HG03095 (cell line): ENCODE data around the gene PTPRM.
"Not testable (repeated sequence)": the region's sequence is repeated elsewhere in the genome, so short reads cannot be mapped to it uniquely, and the experiment has no call there.

Experiments
- ATAC-seq: cut with Tn5 transposase; IDR thresholded peaks from one replicate; pipeline ENCODE4 v1.9.1; 2021; ENCODE audit warnings: moderate library complexity; ENCODE audit not compliant: unreplicated experiment

The PTPRM gene

DNA sequence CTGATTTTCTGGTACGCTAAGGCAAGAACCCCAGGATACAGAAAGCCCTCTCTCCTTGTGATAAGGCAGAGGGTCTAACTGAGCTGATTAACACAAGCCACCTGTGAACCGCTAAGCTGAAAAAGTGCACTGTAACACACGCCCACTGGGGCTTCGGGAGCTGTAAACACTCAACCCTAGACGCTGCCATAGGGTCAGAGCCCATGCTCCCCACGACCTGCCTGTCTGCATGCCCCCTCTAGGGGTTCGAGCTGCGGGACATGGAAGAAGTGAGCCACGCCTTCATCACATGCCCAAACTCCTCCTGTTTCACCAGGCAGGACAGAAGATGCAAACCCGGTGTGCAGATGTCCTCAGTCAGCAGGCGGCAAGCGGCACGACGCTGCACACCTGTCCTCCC is 868.3 kb downstream of the PTPRM start:
- no peak for ATAC-seq

DNA sequence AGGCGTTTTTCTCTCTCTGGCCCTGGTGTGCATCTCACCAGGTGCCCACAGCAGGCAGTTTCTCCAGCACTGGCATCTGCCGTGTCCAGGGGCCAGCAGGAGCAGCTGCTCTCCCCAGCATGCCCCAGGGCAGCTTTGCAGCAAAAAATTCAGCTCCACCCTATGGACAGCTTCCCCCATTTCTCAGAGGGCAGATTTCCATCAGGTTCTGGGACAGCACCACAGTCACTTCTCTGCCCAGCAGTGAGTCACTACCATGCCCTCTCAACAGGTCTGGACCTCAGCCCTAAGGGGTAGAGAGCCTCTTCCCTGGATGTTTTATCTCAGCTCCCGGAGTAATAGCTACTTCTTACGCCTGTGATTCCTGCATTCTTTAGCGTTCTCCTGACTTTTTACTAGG is 871.9 kb downstream of the PTPRM start:
- ATAC-seq, result no peak

DNA sequence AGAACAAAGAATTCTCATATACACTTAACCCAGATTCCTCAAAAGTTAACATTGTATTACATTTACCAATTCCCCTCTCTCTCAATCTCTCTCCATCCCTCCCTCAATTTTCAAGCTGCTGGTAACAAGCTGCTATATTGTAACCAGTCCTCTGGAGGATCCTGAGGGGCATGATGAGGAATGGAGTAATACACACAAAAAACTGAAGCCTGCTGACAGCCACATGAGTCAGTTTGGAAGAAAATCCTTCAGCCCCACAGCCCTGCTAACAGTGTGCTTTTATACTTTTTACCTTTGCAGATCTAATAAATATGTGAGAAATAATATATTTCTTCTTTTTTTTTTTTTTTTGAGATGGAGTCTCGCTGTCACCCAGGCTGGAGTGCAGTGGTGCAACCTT is 876.4 kb downstream of the PTPRM start:
- no peak for ATAC-seq

DNA sequence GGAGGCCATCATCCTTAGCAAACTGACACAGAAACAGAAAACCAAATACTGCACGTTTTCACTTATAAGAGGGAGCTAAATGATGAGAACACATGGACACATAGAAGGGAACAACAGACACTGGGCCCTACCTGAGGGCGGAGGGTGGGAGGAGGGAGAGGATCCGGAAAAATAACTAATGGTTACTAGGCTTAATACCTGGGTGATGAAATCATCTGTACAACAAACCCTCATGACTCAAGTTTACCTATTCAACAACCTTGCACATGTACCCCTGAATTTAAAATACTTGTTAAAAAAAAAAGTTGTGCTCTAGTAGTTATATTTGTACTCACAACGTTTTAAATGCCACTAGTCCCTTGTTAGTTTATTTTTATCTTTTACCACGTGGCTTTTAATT is 879.8 kb downstream of the PTPRM start:
- not testable (repeated sequence) for ATAC-seq

DNA sequence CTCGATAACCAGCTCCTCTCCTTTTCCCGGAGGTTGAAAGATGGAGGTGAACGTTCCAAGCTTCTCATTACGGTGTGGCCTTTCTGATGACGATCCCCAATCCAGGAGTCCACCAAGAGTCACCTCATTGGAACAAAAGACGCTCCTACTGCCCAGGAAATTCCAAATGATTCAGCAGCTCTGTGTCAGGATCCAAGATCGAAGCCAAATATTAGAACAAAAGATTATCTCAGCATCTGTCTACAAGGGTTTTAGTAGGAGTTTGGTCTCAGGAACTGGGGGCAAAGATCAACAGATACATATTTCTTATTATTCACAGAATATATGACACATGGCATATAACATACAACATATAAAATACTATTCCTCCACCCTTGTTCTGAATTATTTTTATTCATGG is 881.0 kb downstream of the PTPRM start:
- ATAC-seq, result no peak

DNA sequence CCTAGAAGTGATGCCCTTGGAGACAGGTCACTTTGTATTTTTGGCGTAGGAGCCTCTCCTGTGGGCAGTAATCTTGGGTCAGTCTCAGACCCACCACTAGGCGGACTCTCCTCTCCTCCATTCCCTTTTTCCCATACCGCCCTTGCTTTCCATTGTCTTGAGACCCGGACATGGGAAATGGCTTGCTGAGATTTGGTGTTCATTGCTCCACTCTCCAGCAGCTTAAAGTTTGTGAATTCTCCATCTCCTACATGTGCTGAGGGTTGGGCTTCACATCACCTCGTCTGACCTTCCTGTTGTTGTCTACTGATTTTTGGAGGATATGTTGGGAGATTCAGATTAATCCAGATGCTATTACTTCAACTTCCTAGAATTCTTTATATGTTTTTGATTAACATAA is 882.9 kb downstream of the PTPRM start:
- no peak for ATAC-seq

DNA sequence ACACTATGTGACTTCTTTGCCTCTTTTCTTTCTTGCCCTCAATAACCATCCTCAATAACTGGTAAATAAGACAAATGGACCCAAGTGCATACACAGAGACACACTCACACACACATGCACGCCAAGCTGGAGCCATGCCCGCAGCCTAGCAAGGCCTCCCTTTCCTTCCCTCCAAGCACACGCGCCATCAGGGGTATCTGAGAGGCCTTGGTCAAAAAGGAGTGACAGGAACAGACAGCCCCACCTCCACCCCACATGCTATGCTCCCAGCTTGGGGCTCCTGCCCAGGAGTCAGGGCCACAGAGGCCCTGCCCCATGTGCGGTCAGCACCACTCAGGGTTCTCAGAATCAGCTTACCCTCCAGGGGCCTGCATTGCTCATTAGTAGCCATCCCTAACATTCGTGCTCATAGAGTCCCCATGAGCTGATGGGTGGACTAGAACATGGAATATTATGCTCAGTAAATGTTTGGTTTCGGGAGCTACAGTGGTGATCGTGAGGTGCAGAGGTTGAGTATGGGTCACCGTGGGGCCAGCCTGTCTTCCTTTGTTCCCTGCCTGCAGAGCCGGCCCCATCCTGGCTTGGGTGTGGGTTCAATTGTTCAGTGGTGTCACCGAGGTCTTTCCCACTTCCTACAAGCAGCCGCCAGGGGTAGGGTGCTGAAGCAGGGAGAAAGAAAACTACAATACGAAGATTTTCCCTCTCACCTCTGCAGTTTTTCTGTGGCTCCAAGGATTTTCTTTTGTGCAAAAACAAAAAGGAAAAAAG is 884.0 kb downstream of the PTPRM start:
- no peak for ATAC-seq

DNA sequence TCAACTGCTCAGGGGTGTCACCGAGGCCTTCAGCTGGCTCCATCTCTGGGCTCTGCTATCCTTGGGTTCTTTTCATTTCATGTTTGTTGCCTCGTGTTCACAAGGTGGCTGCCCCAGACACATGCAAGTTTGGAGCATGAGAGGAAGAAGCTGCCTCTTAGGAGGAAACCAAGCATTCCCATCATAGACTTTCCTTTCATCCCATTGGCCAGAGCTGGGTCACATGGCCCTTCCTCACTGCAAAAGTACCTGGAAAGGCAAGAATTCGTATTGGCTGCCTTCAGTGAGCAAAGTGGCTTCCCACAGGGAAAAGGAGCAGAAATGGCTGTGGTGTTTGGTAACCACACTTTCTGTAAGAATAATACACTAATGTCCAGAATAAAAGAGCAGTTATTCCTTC is 886.4 kb downstream of the PTPRM start:
- no peak for ATAC-seq

DNA sequence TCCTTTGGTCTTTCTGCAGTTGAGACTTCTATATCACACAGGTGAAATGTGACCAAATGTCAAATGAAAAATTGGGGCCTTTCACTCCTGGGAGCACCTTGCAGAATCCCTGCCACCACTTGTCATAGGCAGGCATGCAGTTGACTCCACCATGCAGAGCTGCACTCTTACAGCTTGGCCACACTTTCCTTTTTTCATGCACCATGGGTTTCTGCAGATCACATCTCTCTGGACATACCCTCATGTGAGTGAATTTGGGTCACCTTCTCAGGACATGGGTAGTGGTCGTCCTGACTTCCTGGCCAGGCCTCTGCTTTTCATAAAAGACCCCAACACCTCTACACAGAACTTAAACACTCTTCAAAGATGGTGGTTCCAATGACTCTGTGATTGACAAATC is 887.0 kb downstream of the PTPRM start:
- no peak for ATAC-seq

DNA sequence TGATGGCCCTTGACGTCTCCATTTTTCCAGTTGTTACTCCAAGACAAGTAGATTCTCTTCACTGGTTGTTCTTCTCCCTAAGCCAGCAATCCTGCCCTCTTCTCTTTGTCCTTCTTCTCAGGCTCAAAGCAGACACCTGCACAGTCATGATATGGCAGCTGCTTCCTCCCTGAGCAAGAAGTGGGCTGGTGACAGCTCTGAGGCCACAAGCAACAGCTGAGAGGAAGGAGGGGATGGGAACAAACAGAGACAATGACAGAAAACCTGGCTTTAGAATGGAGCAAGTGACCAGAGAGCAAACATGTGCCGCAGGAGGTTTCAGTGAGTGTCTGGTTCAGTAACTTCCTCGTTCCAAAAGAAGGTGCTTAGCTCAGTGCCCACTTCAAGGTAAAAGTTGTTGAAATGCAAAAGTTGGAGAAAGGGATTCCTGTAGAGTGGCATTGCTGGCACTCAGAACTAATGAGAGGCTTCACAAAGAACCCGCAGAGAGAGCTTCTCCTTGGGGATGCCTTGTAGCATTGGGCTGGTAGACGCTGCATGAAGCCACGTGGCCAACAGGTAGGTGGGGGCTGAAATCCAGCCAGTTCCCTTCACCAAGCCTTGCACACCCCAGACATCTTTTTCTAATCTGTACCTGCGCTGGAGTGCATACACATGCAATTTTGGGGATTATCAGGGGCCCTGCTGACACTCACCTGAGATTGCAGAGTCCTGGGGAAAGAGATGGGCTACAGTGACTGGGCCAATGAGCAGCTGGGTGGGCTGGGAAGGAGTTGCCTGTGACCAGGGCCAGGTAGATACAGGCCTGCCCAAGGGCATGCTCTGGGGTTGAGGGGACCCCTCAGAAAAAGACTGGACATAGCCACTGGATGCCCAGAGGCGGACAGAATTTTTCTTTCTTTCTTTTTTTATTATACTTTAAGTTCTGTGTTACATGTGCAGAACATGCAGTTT is 888.8 kb downstream of the PTPRM start:
- no peak for ATAC-seq
